Urinary bladder (tissue), 4 donors: ENCODE data around the gene CD6. TPM values are rescaled to one million over a fixed set of nuclear protein-coding genes. Genes with fewer than 3 reads are reported as not detected.

Experiments
- DNase-seq: peaks from one replicate; pipeline ENCODE4 v3.0.0-alpha.2; 2015; ENCODE audit errors: extremely low spot score
- H3K27ac ChIP-seq: one replicate; pipeline ENCODE4 v1.5.1; 2013; ENCODE audit warnings: low read depth, mild to moderate bottlenecking, moderate library complexity
- H3K36me3 ChIP-seq: one replicate; pipeline ENCODE4 v1.6.1; 2013; ENCODE audit warnings: mild to moderate bottlenecking, moderate library complexity; ENCODE audit not compliant: insufficient read depth
- H3K4me1 ChIP-seq: one replicate; pipeline ENCODE4 v1.6.1; 2013; ENCODE audit warnings: mild to moderate bottlenecking, moderate library complexity; ENCODE audit not compliant: insufficient read depth
- H3K4me3 ChIP-seq: one replicate; pipeline ENCODE4 v1.5.1; 2013; ENCODE audit warnings: low read depth, low read length
- whole genome bisulfite sequencing: extraction: QIAGEN DNeasy Blood & Tissue Kit; methylation state at CpG from one replicate; pipeline ENCODE4 v1.1.7; 2013; 5-methylcytosine and 5-hydroxymethylcytosine counted together
- polyA plus RNA-seq: library from polyadenylated mRNA; stranded (reverse); fragments of 200-250 nt; gene quantifications from one replicate; pipeline ENCODE4 v1.2.3, GENCODE V29; 2013
- total RNA-seq: library from RNA; depleted of rRNA; stranded (reverse); fragments of >200 nt; gene quantifications from one replicate; pipeline ENCODE4 v1.2.3, GENCODE V29; 2014
- donor health status: healthy with polysubstance abuse.
- donor health status: healthy.

CD6 gene
- total and polyA plus RNA-seq, 2 donors = 0.61 to 0.95 TPM

- H3K4me3 ChIP-seq = no peak overlapping the region
- H3K36me3 ChIP-seq = no peaks in the 10 kb centered on the region
- H3K27ac ChIP-seq = no peak overlapping the region
- H3K4me1 ChIP-seq = no peaks in the 10 kb centered on the region
- 63% methylated on average over 15 of the region's 15 CpGs for WGBS
- DNase-seq = no peak
Measured at GRCh38 chr11:61034704-61035525, 63.4 kb downstream of the CD6 start.

DNA sequence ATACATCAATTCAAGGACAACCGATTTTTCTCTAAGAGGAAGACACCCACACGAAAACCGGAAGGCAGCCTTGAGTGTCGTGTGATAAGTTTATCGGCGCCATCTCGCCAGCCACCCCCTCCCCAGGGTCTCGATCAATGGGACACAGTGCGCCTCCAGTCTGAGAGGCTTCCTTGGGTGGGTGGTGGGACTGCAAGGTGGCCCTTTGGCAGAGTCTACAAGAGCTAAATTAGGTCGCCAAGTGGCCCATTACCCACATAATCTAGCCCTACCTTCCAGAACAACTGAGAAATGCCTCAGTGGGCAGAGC lies 64.0 kb downstream of the CD6 start:
- Histone ChIP-seq H3K4me1 (no peaks in the 10 kb centered on the region), H3K4me3 (no peak overlapping the region), H3K36me3 (no peaks in the 10 kb centered on the region), H3K27ac (no peak overlapping the region)
- no peak for DNase-seq
- WGBS = 85% methylated on average over 10 of the region's 10 CpGs

DNA sequence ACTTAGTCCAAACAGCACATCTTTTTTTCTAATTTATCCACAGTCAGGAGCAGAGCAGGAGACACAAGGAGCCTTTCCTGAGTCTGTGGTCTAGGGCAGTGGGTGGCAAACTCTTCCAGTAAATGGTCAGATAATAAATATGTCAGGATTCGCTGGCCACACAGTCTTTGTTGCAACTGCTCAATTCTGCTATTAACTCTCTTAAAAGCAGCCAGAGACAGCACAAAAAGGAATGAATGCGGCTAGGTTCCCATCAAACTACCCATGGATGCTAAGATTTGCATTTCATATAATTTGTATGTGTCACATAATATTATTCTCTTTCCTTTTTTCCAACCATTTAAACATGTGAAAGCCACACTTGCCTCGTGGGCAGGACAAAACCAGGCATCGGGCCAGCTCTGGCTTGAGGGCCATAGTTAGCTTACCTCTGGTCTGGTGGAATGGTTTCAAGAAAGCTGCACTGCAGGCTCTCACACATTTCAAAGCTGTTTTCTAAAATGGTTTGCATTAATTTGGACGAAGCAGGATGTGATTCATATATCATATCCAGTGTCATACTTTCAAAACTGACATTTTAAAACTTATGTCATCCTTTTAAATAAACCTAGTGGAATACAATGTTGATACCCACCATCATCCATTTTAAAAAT lies 66.1 kb downstream of the CD6 start:
- no peak overlapping the region for H3K4me3 ChIP-seq
- no peaks in the 10 kb centered on the region for H3K36me3 ChIP-seq
- DNase-seq = no peak
- H3K4me1 ChIP-seq = no peaks in the 10 kb centered on the region
- WGBS = 45% methylated on average over 5 of the region's 5 CpGs
- no peak overlapping the region for H3K27ac ChIP-seq

- Histone ChIP-seq H3K27ac (no peak overlapping the region), H3K4me3 (no peak overlapping the region), H3K4me1 (no peaks in the 10 kb centered on the region), H3K36me3 (no peaks in the 10 kb centered on the region)
- no peak for DNase-seq
- WGBS = 38% methylated on average over 5 of the region's 5 CpGs
Measured at GRCh38 chr11:61039916-61040315, 68.4 kb downstream of the CD6 start.

DNA sequence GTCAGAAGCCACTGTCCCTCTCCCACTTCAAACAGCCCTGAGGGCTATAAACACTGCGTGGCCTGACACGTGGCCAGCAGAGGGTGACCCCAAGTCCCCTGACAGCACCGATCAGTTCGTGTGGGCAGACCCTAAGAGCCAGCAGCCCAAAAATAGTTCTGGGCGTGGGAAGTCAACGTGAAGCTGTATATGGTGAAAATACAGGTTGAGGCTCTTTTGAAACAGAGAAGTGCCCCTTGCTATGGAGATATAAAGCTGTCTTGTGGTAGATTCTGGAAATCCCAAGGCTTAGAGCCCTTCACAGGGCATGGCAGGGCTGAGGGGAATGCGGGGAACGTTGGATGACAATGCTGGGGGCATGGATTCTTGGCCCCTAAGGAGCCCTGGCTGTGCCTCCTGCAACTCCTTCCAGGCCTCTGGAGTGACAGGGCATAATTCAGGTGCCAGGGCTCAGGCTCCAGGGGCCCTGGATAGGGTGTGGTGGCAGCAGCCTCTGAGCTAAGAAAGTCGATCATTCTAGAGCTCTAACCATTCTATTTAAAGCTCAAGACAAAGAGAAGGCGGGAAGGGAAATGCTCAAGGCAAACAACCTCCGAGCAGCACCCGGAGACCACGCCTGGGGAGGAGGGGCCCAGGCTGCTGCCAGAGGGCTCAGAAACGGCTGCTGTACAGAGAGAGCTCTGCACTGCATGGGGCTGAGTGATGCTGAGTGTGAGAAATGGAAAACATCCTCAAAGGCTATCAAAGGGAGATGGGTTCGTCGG lies 70.5 kb downstream of the CD6 start:
- Histone ChIP-seq H3K4me3 (no peak overlapping the region), H3K4me1 (no peaks in the 10 kb centered on the region), H3K27ac (no peak overlapping the region), H3K36me3 (no peaks in the 10 kb centered on the region)
- DNase-seq = peak; percentile 36
- 24% methylated on average over 16 of the region's 16 CpGs for WGBS

GRCh38 chr11:61042537-61042936 lies 71.1 kb downstream of the CD6 start:
- Histone ChIP-seq H3K4me1 (no peaks in the 10 kb centered on the region), H3K36me3 (no peaks in the 10 kb centered on the region), H3K27ac (no peak overlapping the region), H3K4me3 (no peak overlapping the region)
- 44% methylated on average over 5 of the region's 5 CpGs for WGBS
- DNase-seq = no peak

GRCh38 chr11:61042961-61043540 lies 71.6 kb downstream of the CD6 start:
- 94% methylated on average over 14 of the region's 14 CpGs for WGBS
- Histone ChIP-seq H3K4me1 (no peaks in the 10 kb centered on the region), H3K27ac (no peak overlapping the region), H3K4me3 (no peak overlapping the region), H3K36me3 (no peaks in the 10 kb centered on the region)
- DNase-seq = no peak

- Histone ChIP-seq H3K36me3 (no peaks in the 10 kb centered on the region), H3K27ac (no peak overlapping the region), H3K4me1 (no peaks in the 10 kb centered on the region), H3K4me3 (no peak overlapping the region)
- 71% methylated on average over 7 of the region's 7 CpGs for WGBS
- no peak for DNase-seq
Measured at GRCh38 chr11:61045271-61045670, 73.8 kb downstream of the CD6 start.

- H3K27ac ChIP-seq = no peak overlapping the region
- 44% methylated on average over 2 of the region's 2 CpGs for WGBS
Measured at GRCh38 chr11:61046833-61047232, 75.4 kb downstream of the CD6 start.

GRCh38 chr11:61048368-61049062 lies 77.0 kb downstream of the CD6 start:
- Histone ChIP-seq H3K36me3 (no peaks in the 10 kb centered on the region), H3K4me1 (no peaks in the 10 kb centered on the region), H3K4me3 (no peak overlapping the region), H3K27ac (no peak overlapping the region)
- WGBS = 65% methylated on average over 12 of the region's 12 CpGs
- no peak for DNase-seq

More at GRCh38 chr11:61046833-61047232, 75.4 kb downstream of the CD6 start:
- no peak for DNase-seq
- no peak overlapping the region for H3K4me3 ChIP-seq
- no peaks in the 10 kb centered on the region for H3K4me1 ChIP-seq
- H3K36me3 ChIP-seq = no peaks in the 10 kb centered on the region

- Histone ChIP-seq H3K27ac (no peak overlapping the region), H3K4me1 (no peaks in the 10 kb centered on the region), H3K36me3 (no peaks in the 10 kb centered on the region), H3K4me3 (no peak overlapping the region)
- 53% methylated on average over 4 of the region's 4 CpGs for WGBS
- no peak for DNase-seq
Measured at GRCh38 chr11:61049063-61049377, 77.5 kb downstream of the CD6 start.

DNA sequence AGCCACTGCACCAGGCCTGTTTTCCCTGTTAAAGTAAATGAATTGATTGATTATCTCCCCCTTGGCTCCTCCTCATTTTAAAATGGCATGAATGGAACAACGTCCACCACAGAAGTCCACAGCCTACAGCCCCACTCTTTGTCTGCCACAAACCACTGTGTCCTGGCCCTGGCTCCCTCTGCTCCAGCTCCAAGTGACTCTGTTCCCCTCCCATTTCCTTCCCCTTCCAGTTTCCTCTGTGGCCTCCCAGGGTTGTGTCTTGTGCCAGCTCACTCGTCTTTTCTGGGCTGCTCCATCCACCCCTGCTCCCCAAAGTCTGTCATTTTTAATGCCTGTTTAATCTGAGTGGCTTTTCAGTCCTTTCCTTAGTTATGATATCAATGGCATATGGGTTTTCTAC lies 78.4 kb downstream of the CD6 start:
- 37% methylated on average over 2 of the region's 2 CpGs for WGBS
- no peak overlapping the region for H3K27ac ChIP-seq
- H3K4me3 ChIP-seq = no peak overlapping the region
- no peaks in the 10 kb centered on the region for H3K4me1 ChIP-seq
- no peak for DNase-seq
- no peaks in the 10 kb centered on the region for H3K36me3 ChIP-seq

DNA sequence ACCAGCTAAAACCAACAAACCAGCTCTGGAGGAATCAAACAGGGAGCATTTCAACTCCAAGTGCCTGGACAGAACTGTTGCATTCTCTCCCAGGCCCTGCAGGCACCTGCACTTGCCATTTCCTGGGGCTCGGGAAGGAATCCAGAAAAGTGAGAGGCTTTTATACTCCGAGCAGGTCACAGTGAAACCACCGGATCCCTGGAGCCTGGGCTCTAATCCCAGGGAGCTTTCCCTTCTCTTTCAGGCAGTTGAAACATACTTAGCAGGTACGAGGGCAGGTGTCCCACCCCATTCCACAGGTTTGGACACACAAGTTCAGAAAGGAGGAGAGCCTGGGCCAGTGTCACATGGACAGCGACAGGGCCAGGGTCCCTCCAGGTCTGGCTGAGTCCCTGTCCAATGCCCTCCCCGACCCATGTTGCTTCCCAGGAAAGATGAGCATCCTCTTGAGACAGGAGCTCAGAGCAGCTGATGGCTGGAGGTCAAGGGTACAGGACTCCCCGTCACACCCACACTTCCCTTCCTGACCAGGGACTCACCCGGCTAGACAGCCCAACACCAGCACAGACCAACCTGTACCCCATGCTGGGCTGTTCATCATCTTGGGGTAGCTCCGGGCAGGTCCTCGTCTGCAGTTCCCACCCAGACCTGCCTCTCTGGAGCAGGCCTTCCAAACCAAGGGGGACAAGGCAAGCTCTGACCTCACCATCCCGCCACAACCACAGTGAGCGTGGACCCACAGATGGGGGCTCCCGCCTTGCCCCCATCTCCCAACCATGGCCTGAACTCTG lies 80.9 kb downstream of the CD6 start:
- Histone ChIP-seq H3K27ac (no peak overlapping the region), H3K36me3 (no peaks in the 10 kb centered on the region), H3K4me1 (no peaks in the 10 kb centered on the region), H3K4me3 (no peak overlapping the region)
- no peak for DNase-seq
- WGBS = 87% methylated on average over 13 of the region's 13 CpGs
